Sciatic nerve (tissue), 2 donors: ENCODE measurements around the gene ADAMTS14. TPM values are rescaled to one million over a fixed set of nuclear protein-coding genes. Genes with fewer than 3 reads are reported as not detected.

Experiments
- ATAC-seq: fragments of 200-7000 bp; cut with Tn5 transposase; one replicate; pipeline ENCODE4 v1.9.1; 2020; ENCODE audit warnings: mild to moderate bottlenecking, moderate library complexity
- DNase-seq: peaks from one replicate; pipeline ENCODE4 v3.0.0-alpha.2; 2020; ENCODE audit warnings: low spot score
- intact Hi-C: fragments of 100-400 bp; cut with DNase I; formaldehyde crosslinking; loops from one replicate; pipeline ENCODE4 v1.14.2; 2022
- total RNA-seq: library from RNA; stranded (reverse); fragmentation: NEBNext Ultra II Directional; extraction: Animal tissue kit (Norgen Biotek cat#: 25700); gene quantifications from one replicate; pipeline ENCODE4 v1.2.1, GENCODE V29; 2021
- donor health status: DM: no; HTN: no; CAD: no.
- donor health status: DM: no; HTN: no; CAD: no.

The ADAMTS14 gene
- total RNA-seq, 1 donor from 2014 or later = 3.1 TPM

GRCh38 chr10:70742537-70743429 lies 70.5 kb downstream of the ADAMTS14 start:
- peak; percentile 61 for DNase-seq
- peak; percentile 59 for ATAC-seq
- intact Hi-C loops = no loop called here

GRCh38 chr10:70743430-70743788 lies 71.1 kb downstream of the ADAMTS14 start:
- ATAC-seq (no peak), DNase-seq (peak; percentile 60)
- intact Hi-C loops = no loop called here

- DNase-seq (peak; percentile 53), ATAC-seq (no peak)
- intact Hi-C loops = no loop called here
These were observed 71.6 kb downstream of the ADAMTS14 start for GRCh38 chr10:70743879-70744278.

- ATAC-seq (no peak), DNase-seq (peak; percentile 21)
- intact Hi-C loops = no loop called here
These were observed 72.4 kb downstream of the ADAMTS14 start for GRCh38 chr10:70744617-70745143.

- intact Hi-C loops = no loop called here
- ATAC-seq (no peak), DNase-seq (peak; percentile 21)
These were observed 73.2 kb downstream of the ADAMTS14 start for GRCh38 chr10:70745555-70745954.

GRCh38 chr10:70747192-70747965 lies 75.1 kb downstream of the ADAMTS14 start:
- DNase-seq = peak; percentile 53
- ATAC-seq = no peak
- intact Hi-C loops = no loop called here

- DNase-seq (peak; percentile 46), ATAC-seq (no peak)
- intact Hi-C loops = no loop called here
These were observed 76.0 kb downstream of the ADAMTS14 start for GRCh38 chr10:70748305-70748704.

- ATAC-seq (no peak), DNase-seq (peak; percentile 43)
- intact Hi-C loops = no loop called here
These were observed 76.7 kb downstream of the ADAMTS14 start for GRCh38 chr10:70748801-70749573.

GRCh38 chr10:70749756-70750155 lies 77.5 kb downstream of the ADAMTS14 start:
- DNase-seq (peak; percentile 37), ATAC-seq (no peak)
- intact Hi-C loops = loop anchor here (10.0 kb wide), 1 partner anchor 285 kb away; no protein-coding TSS in a partner anchor

- DNase-seq (peak; percentile 19), ATAC-seq (no peak)
- intact Hi-C loops = loop anchor here (10.0 kb wide), 1 partner anchor 285 kb away; no protein-coding TSS in a partner anchor
These were observed 77.9 kb downstream of the ADAMTS14 start for GRCh38 chr10:70750156-70750703.

- no peak for ATAC-seq
- peak; percentile 57 for DNase-seq
- intact Hi-C loops = loop anchor here (10.0 kb wide), 1 partner anchor 287 kb away; no protein-coding TSS in a partner anchor
These were observed 79.0 kb downstream of the ADAMTS14 start for GRCh38 chr10:70751356-70751755.

- ATAC-seq = no peak
- intact Hi-C loops = loop anchor here (10.0 kb wide), 1 partner anchor 287 kb away; no protein-coding TSS in a partner anchor
- DNase-seq = no peak
These were observed 79.7 kb downstream of the ADAMTS14 start for GRCh38 chr10:70751991-70752390.

- no peak for DNase-seq
- no peak for ATAC-seq
- intact Hi-C loops = loop anchor here (10.0 kb wide), 1 partner anchor 288 kb away; no protein-coding TSS in a partner anchor
These were observed 80.3 kb downstream of the ADAMTS14 start for GRCh38 chr10:70752571-70752970.

- DNase-seq = no peak
- ATAC-seq = peak; percentile 38
- intact Hi-C loops = loop anchor here (10.0 kb wide), 1 partner anchor 288 kb away; no protein-coding TSS in a partner anchor
These were observed 80.8 kb downstream of the ADAMTS14 start for GRCh38 chr10:70753026-70753663.

- peak; percentile 56 for ATAC-seq
- intact Hi-C loops = loop anchor here (2.0 to 10.0 kb wide), 2 partner anchors 205 to 289 kb away; no protein-coding TSS in a partner anchor
- no peak for DNase-seq
These were observed 81.7 kb downstream of the ADAMTS14 start for GRCh38 chr10:70753841-70754621.

GRCh38 chr10:70756700-70757360 lies 84.5 kb downstream of the ADAMTS14 start:
- ATAC-seq (no peak), DNase-seq (no peak)
- intact Hi-C loops = loop anchor here (10.0 kb wide), 1 partner anchor 292 kb away; no protein-coding TSS in a partner anchor
